Adipose tissue (tissue), 3 donors: Measurements from ENCODE around the gene RIPPLY1. TPM values are rescaled to one million over a fixed set of nuclear protein-coding genes. Genes with fewer than 3 reads are reported as not detected.

Experiments
- H3K27ac ChIP-seq: one replicate; pipeline ENCODE4 v1.5.1; 2013; ENCODE audit warnings: low read depth, low read length
- WGBS, 3 donors: extraction: QIAGEN DNeasy Blood & Tissue Kit; methylation state at CpG; one replicate each; pipeline ENCODE4 v1.1.7; 2013; 5-methylcytosine and 5-hydroxymethylcytosine counted together
- polyA plus RNA-seq, 3 donors: library from polyadenylated mRNA; stranded (reverse); fragments of 200-250 nt; gene quantifications; one replicate each; pipeline ENCODE4 v1.2.3, GENCODE V29; 2013
- donor health status: healthy with polysubstance abuse.
- donor health status: Bipolar disorder and iron deficiency.
- donor health status: healthy.

The RIPPLY1 gene, protein sequence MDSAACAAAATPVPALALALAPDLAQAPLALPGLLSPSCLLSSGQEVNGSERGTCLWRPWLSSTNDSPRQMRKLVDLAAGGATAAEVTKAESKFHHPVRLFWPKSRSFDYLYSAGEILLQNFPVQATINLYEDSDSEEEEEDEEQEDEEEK
- polyA plus RNA-seq: under 1 TPM in 1 of 3 donors, not detected in 2; 0.40 TPM

DNA sequence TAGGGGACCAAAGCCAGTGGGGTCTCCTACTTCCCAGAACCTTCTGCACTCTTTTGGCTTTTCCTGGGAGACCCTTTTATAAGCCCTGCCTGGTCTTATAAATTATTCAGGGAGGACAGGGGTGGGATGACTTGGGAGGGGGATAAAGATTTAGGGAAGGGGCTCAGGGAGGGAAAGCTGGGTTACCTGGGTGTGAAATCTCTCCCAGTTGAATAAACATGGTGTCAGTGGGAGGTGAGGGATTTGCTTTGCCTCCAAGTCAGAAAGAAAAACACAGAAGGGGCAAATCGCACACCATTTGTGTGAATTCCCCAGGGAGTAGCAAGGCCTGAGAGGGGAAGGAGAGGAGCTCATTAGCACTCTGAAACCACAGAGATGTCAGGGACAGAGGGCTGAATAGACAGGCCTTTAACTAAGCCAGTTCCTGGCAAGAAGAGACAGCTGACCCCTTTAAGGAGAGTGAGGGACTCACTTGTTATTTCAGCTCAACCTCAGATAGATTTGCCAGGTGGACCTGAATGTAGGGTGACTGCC lies at the start of gene RIPPLY1:
Gene RIPPLY1 (minus strand): TSS at position 51 of the 534 bp plus-strand sequence. CDS start 54 bp downstream, outside the sequence.
- WGBS, 3 donors: 76 to 88% (median 81%) methylated on average over 1 of the region's 1 CpG

DNA sequence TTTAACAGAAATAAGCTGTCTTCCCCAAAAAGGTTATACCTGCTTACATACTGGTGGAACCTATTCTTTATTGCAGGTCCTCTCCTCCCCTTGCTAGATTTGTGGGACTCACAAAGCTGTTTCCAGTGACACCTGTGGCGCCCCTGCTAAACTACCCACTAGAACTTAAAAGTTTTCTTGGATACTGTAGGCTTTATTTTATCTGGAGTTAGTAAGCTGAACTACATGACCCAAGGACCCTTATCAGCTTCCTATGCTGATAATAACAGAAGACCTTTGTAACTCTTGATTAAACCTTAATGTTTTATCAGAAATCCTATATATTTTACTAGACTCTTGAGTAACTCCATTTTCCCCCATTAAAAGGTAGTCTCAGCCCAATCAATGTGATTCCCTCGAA lies 49.4 kb upstream of the RIPPLY1 start:
- WGBS, 3 donors: 49 to 85% (median 80%) methylated on average over 2 of the region's 2 CpGs

More for the DNA sequence above, at the start of gene RIPPLY1:
- no peak within 1 kb of the TSS for H3K27ac ChIP-seq

DNA sequence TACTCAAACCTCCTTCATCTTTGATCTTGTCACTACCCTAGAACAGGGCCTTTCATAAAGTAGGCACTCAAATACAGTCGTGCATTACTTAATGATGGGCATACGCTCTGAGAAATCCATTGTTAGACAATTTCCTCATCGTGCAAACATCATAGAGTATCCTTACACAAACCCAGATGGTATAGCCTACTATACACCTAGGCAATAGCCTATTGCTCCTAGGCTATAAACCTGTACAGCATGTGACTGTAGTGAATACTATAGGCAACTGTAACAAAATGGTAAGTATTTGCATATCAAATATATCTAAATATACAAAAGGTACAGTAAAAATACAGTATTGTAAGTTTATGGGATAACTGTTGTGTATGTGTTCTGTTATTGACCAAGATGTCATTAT lies 48.9 kb upstream of the RIPPLY1 start:
- 74 to 95% (median 88%) methylated on average over 3 of the region's 3 CpGs for WGBS, 3 donors

More for the DNA sequence above, 49.4 kb upstream of the RIPPLY1 start:
- H3K27ac ChIP-seq: no peak overlapping the region

DNA sequence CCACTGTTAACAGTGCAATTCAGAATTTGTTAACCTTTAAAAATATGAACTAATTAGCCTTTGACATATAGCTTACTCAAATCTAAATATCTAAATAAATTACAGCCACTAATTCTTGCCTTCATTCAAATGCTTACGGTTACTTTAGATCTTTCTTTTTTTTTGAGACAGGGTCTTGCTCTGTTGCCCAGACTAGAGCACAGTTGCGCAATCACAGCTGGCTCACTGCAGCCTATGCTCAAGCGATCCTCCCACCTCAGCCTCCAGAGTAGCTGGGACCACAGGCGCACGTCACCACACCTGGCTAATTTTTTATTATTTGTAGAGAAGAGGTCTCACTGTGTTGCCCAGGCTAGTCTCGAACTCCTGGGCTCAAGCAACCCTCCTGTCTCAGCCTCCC lies 48.1 kb upstream of the RIPPLY1 start:
- 89 to 90% (median 89%) methylated on average over 6 of the region's 6 CpGs for WGBS, 3 donors
- H3K27ac ChIP-seq: no peak overlapping the region

More for the DNA sequence above, 48.9 kb upstream of the RIPPLY1 start:
- H3K27ac ChIP-seq: no peak overlapping the region

- no peak overlapping the region for H3K27ac ChIP-seq
- WGBS, 3 donors: 49 to 89% (median 77%) methylated on average over 2 of the region's 2 CpGs
Observed at GRCh38 chrX:106950381-106950780, 47.2 kb upstream of the RIPPLY1 start.

DNA sequence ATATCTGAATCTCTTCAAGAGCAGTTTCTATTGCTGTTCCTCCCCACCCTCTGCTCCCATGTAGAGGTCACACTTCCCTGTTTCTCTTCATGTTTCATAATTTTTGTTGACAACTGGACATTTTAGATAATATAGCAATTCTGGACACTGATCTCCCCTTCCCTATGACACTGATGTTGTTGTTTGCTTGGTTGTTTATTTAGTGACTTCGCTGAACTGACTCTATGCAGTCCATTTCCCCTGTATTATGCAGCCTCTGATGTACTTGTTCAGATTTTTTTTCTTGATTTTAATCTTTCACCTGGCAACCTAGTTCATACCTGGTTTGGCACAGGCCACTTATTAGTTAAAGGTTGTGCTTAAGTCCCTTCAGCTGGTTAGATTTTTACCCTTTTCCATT lies 46.2 kb upstream of the RIPPLY1 start:
- 58 to 100% (median 97%) methylated on average over 1 of the region's 1 CpG for WGBS, 3 donors
- H3K27ac ChIP-seq: no peak overlapping the region

- WGBS, 3 donors: 85 to 94% (median 91%) methylated on average over 3 of the region's 3 CpGs
- H3K27ac ChIP-seq: no peak overlapping the region
Observed at GRCh38 chrX:106948641-106949040, 45.5 kb upstream of the RIPPLY1 start.

- WGBS, 3 donors: 88 to 96% (median 95%) methylated on average over 3 of the region's 3 CpGs
- H3K27ac ChIP-seq: no peak overlapping the region
Observed at GRCh38 chrX:106946464-106946863, 43.3 kb upstream of the RIPPLY1 start.

DNA sequence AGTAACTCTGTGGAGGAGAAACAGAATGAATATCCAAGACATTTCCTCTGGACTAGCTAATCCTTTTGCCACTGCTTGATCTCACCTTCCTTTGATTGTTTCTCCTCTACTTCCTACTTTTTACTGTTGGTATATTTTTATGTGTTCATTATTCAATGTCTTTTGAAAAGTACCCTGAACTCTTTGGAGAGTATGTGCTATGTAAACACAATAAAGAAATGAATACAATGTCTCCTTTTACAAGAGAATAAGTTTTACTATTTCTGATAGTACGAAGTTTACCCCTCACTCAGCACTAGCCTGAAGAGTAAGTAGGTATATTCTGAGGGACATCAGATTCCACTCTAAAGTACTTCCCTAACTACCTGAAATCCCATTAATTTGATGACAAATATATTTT lies 36.9 kb upstream of the RIPPLY1 start:
- 82 to 100% (median 89%) methylated on average over 1 of the region's 1 CpG for WGBS, 3 donors
- H3K27ac ChIP-seq: no peak overlapping the region

GRCh38 chrX:106939566-106939965 lies 36.4 kb upstream of the RIPPLY1 start:
- WGBS, 3 donors: 56 to 85% (median 79%) methylated on average over 3 of the region's 3 CpGs
- no peak overlapping the region for H3K27ac ChIP-seq

GRCh38 chrX:106936246-106936645 lies 33.1 kb upstream of the RIPPLY1 start:
- H3K27ac ChIP-seq: no peak overlapping the region
- 55 to 100% (median 97%) methylated on average over 1 of the region's 1 CpG for WGBS, 3 donors

GRCh38 chrX:106935175-106935574 lies 32.0 kb upstream of the RIPPLY1 start:
- no peak overlapping the region for H3K27ac ChIP-seq
- 37 to 57% (median 38%) methylated on average over 4 of the region's 4 CpGs for WGBS, 3 donors

GRCh38 chrX:106933538-106933961 lies 30.4 kb upstream of the RIPPLY1 start:
- WGBS, 3 donors: 3 to 26% (median 3%) methylated on average over 3 of the region's 3 CpGs

DNA sequence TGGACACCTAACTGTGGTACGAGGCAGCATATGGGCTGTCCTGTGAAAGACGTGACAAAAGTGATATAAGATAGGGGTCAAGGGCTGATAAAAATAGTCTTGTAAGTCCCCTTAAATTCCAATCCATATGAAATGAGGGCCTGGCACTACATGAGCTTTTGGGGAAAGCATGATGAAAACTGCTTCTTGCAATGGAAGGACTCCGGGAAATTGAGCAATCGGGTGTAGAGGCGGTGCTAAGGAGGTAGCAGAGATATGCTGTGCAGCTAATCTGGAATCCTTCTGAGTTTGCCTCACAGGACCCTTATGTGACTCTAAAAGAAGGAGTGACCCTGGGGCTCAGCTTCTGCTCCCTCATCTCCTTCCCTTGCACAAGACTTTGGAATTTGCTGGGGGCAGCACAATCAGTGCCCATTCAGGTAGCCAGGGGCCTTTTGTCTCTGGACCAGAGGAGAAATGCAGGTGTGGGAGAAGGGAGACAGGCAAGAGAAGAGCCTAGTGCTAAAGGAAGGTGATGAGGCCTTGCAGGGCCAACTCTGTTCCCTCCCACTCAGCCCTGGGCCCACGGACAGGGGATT lies 29.9 kb upstream of the RIPPLY1 start:
- 38 to 59% (median 39%) methylated on average over 6 of the region's 6 CpGs for WGBS, 3 donors
- H3K27ac ChIP-seq: no peak overlapping the region

More at GRCh38 chrX:106933538-106933961, 30.4 kb upstream of the RIPPLY1 start:
- H3K27ac ChIP-seq: no peak overlapping the region

DNA sequence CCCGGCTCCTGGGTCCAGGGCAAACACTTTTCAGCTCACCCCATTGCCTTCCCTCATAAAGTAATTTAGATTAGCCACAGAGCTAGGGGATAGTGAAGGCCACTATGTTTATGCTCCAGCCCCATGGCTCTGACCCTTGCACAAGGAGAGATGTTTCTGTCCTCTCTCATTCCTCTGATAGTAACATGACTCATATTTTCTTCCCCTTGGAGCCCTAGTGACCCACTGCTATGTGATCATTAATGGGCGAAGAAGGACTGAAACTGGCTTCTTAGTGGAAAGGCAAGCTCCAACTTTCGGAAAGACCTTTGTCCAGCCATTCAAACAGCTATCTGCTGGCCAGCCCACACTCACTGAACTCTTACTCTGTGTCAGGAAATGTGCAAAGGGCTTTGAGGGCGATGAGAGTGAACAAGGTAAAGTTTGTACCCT lies 29.4 kb upstream of the RIPPLY1 start:
- 57 to 78% (median 71%) methylated on average over 4 of the region's 4 CpGs for WGBS, 3 donors

DNA sequence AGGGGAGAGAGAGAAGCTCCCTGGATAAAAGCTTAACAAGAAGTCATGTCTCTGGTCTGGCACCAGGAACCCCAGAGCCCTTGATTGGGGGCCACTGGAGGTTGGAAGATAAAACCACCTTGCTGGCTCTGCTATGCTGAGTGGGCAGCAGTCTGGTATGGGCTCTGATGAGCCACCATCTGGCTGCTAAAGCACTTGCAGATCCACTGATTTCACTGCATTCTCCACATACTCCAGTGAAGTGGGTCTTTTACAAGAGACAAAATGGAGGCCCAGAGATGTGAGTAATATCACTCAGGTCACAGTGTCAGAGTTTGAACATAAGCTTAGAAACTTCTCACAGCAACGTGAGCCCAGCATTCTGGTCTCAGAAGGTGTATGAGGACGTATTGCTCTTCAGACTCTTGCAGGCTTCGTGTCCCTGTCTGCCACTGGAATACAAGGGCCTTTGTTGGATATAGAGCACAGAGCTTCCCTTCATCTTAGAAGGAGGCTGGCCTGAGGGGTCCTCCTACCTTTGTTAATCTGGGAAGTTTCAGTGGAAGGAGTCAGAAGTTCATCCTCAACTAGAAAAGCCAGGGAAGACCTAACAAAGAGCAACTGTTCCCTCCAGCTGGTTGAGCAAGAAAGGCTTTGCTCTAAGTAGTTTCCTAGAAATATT lies 28.8 kb upstream of the RIPPLY1 start:
- H3K27ac ChIP-seq: no peak overlapping the region

More for the DNA sequence above, 29.4 kb upstream of the RIPPLY1 start:
- no peak overlapping the region for H3K27ac ChIP-seq

DNA sequence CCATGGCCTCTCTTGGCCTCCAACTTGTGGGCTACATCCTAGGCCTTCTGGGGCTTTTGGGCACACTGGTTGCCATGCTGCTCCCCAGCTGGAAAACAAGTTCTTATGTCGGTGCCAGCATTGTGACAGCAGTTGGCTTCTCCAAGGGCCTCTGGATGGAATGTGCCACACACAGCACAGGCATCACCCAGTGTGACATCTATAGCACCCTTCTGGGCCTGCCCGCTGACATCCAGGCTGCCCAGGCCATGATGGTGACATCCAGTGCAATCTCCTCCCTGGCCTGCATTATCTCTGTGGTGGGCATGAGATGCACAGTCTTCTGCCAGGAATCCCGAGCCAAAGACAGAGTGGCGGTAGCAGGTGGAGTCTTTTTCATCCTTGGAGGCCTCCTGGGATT lies 25.1 kb upstream of the RIPPLY1 start:
- H3K27ac ChIP-seq: no peak overlapping the region
- 79 to 93% (median 81%) methylated on average over 4 of the region's 4 CpGs for WGBS, 3 donors

More for the DNA sequence above, 28.8 kb upstream of the RIPPLY1 start:
- 69 to 95% (median 93%) methylated on average over 3 of the region's 3 CpGs for whole genome bisulfite sequencing, 3 donors

DNA sequence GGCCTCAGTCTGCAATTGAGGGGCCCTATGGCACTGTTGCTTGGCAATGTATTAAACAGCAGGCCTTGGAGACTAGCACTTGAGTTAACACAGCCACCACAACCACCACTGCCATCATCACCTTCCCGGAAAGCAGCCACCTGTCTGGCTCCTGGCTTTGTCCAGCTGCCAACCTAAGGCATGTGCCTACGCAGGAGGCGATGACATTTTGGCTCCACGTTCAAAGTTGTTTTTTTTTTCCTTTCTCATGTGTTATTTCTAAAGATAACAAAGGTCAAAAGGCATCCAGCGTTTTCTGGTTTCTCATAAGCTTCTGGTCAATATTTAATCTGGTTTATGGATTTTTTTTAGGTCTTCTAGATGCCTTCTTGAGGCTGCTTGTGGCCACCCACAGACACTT lies 24.6 kb upstream of the RIPPLY1 start:
- H3K27ac ChIP-seq: no peak overlapping the region
- 31 to 78% (median 66%) methylated on average over 5 of the region's 5 CpGs for WGBS, 3 donors

- 69 to 91% (median 82%) methylated on average over 3 of the region's 3 CpGs for WGBS, 3 donors
Observed at GRCh38 chrX:106927023-106927422, 23.9 kb upstream of the RIPPLY1 start.

More at GRCh38 chrX:106927023-106927422, 23.9 kb upstream of the RIPPLY1 start:
- no peak overlapping the region for H3K27ac ChIP-seq
